Ishikawa (cell line): ENCODE data around the gene H3-3A.

Source experiments
- CEBPB ChIP-seq: IDR thresholded peaks from 2 replicates; pipeline ENCODE4 v1.6.1; 2012
- CREB1 ChIP-seq: IDR thresholded peaks from 2 replicates; pipeline ENCODE4 v1.6.1; 2012; ENCODE audit warnings: low read depth
- EGR1 ChIP-seq: IDR thresholded peaks from 2 replicates; pipeline ENCODE4 v1.6.1; 2012
- EP300 ChIP-seq: IDR thresholded peaks from 2 replicates; pipeline ENCODE4 v1.6.1; 2012; ENCODE audit warnings: borderline replicate concordance
- FOXM1 ChIP-seq: IDR thresholded peaks from 2 replicates; pipeline ENCODE4 v1.6.1; 2012; ENCODE audit warnings: low read depth, borderline replicate concordance
- NFIC ChIP-seq: IDR thresholded peaks from 2 replicates; pipeline ENCODE4 v1.6.1; 2012
- RAD21 ChIP-seq: IDR thresholded peaks from 2 replicates; pipeline ENCODE4 v1.6.1; 2012; ENCODE audit warnings: low read depth
- TAF1 ChIP-seq: IDR thresholded peaks from 2 replicates; pipeline ENCODE4 v1.6.1; 2012; ENCODE audit warnings: low read depth, mild to moderate bottlenecking
- TCF12 ChIP-seq: IDR thresholded peaks from 2 replicates; pipeline ENCODE4 v1.6.1; 2012; ENCODE audit warnings: low read depth
- TEAD4 ChIP-seq: IDR thresholded peaks from 2 replicates; pipeline ENCODE4 v1.6.1; 2012
- YY1 ChIP-seq: IDR thresholded peaks from 2 replicates; pipeline ENCODE4 v1.6.1; 2012; ENCODE audit warnings: low read depth
- ZBTB7A ChIP-seq: IDR thresholded peaks from 2 replicates; pipeline ENCODE4 v1.6.1; 2012; ENCODE audit warnings: low read depth
- TF ChIP-seq, protein P1 (sequence below): IDR thresholded peaks from 2 replicates; pipeline ENCODE4 v1.6.1; 2012; ENCODE audit warnings: low read depth, mild to moderate bottlenecking
- TF ChIP-seq, protein P2 (sequence below): IDR thresholded peaks from 2 replicates; pipeline ENCODE4 v1.6.1; 2012
- TF ChIP-seq, protein P3 (sequence below): IDR thresholded peaks from 2 replicates; pipeline ENCODE4 v1.6.1; 2012

H3-3A gene

DNA sequence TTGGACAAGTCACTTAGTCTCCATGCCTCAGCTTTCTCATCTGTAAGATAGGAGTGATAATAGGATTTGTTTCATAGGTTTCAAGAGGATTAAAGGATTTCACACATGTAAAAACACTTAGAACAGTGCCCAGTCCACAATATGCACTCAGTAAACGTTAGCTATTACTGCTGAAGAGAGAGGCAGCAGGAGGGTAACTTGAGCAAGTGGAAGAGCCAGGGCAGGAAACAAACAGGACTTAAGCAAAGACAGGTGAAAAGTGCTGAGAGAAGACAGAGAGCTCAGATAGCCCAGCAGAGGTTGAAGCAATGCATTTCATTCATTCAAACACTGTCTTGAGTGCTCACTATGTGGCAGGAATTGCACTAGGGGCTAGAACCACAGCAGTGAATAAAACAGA, 21.1 kb upstream of the H3-3A start:
- TF ChIP-seq, protein P1, sequence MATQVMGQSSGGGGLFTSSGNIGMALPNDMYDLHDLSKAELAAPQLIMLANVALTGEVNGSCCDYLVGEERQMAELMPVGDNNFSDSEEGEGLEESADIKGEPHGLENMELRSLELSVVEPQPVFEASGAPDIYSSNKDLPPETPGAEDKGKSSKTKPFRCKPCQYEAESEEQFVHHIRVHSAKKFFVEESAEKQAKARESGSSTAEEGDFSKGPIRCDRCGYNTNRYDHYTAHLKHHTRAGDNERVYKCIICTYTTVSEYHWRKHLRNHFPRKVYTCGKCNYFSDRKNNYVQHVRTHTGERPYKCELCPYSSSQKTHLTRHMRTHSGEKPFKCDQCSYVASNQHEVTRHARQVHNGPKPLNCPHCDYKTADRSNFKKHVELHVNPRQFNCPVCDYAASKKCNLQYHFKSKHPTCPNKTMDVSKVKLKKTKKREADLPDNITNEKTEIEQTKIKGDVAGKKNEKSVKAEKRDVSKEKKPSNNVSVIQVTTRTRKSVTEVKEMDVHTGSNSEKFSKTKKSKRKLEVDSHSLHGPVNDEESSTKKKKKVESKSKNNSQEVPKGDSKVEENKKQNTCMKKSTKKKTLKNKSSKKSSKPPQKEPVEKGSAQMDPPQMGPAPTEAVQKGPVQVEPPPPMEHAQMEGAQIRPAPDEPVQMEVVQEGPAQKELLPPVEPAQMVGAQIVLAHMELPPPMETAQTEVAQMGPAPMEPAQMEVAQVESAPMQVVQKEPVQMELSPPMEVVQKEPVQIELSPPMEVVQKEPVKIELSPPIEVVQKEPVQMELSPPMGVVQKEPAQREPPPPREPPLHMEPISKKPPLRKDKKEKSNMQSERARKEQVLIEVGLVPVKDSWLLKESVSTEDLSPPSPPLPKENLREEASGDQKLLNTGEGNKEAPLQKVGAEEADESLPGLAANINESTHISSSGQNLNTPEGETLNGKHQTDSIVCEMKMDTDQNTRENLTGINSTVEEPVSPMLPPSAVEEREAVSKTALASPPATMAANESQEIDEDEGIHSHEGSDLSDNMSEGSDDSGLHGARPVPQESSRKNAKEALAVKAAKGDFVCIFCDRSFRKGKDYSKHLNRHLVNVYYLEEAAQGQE, result no peak
- TF ChIP-seq EGR1, result no peak
- TF ChIP-seq CEBPB, result no peak
- no peak for TF ChIP-seq EP300
- no peak for TF ChIP-seq TEAD4
- no peak for TF ChIP-seq YY1
- TF ChIP-seq, protein P2, sequence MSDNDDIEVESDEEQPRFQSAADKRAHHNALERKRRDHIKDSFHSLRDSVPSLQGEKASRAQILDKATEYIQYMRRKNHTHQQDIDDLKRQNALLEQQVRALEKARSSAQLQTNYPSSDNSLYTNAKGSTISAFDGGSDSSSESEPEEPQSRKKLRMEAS, result no peak
- TF ChIP-seq FOXM1, result no peak
- no peak for TF ChIP-seq CREB1
- TF ChIP-seq RAD21, result no peak
- no peak for TF ChIP-seq NFIC
- TF ChIP-seq, protein P3, sequence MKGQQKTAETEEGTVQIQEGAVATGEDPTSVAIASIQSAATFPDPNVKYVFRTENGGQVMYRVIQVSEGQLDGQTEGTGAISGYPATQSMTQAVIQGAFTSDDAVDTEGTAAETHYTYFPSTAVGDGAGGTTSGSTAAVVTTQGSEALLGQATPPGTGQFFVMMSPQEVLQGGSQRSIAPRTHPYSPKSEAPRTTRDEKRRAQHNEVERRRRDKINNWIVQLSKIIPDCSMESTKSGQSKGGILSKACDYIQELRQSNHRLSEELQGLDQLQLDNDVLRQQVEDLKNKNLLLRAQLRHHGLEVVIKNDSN, result no peak
- TF ChIP-seq ZBTB7A, result no peak
- TF ChIP-seq TAF1, result no peak
- no peak for TF ChIP-seq TCF12

DNA sequence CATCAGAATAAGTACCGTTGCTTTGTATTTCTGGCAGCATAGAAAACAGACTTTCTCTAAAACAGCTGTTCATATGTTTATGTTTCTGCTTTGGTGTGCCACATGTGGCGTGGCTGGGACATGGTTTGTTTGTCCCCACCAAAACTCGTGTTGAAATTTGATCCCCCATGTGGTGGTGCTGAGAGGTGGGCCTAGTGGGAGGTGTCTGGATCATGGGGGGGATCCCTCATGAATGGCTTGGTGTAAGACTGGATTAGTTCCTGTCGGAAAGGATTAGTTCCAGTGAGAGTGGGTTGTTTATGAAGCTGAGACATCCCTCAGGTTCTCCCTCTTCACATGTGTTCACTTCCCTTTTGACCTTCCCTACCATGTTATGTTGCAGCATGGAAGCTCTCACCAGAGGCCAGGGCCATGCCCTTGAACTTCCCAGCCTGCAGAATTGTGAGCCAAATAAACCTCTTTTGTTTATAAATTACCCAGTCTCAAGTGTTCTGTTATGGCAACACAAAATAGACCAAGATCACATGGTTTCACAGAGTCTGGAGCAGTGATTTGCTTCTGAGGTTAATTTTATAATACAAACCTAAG, 17.9 kb upstream of the H3-3A start:
- TF ChIP-seq RAD21, result no peak
- TF ChIP-seq CEBPB, result no peak
- no peak for TF ChIP-seq FOXM1
- TF ChIP-seq, protein P2, result no peak
- no peak for TF ChIP-seq NFIC
- TF ChIP-seq EGR1, result no peak
- TF ChIP-seq, protein P3, result no peak
- TF ChIP-seq ZBTB7A, result no peak
- TF ChIP-seq, protein P1, result no peak
- TF ChIP-seq TCF12, result no peak
- TF ChIP-seq YY1, result no peak
- no peak for TF ChIP-seq TEAD4
- no peak for TF ChIP-seq TAF1
- TF ChIP-seq EP300, result no peak
- TF ChIP-seq CREB1, result no peak

DNA sequence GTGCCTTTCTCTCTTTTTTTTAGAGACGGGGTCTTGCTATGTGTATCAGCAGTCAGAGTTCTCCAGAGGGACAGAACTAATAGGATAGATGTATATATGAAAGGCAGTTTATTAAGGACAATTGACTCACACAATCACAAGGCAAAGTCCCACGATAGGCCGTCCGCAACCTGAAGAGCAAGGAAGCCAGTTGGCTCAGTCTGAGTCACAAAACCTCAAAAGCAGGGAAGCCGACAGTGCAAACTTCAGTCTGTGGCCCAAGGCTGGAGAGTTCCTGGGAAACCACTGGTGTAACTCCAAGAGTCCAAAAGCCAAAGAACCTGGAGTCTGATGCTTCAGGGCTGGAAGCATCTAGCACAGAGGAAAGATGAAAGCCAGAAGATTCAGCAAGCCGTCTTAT, 16.3 kb upstream of the H3-3A start:
- TF ChIP-seq YY1, result no peak
- no peak for TF ChIP-seq EP300
- no peak for TF ChIP-seq TAF1
- TF ChIP-seq, protein P3, result no peak
- TF ChIP-seq CEBPB, result no peak
- TF ChIP-seq TCF12, result no peak
- TF ChIP-seq, protein P2, result no peak
- no peak for TF ChIP-seq NFIC
- TF ChIP-seq, protein P1, result no peak
- TF ChIP-seq FOXM1, result no peak
- no peak for TF ChIP-seq ZBTB7A
- TF ChIP-seq RAD21, result no peak
- no peak for TF ChIP-seq TEAD4
- TF ChIP-seq EGR1, result no peak
- no peak for TF ChIP-seq CREB1

DNA sequence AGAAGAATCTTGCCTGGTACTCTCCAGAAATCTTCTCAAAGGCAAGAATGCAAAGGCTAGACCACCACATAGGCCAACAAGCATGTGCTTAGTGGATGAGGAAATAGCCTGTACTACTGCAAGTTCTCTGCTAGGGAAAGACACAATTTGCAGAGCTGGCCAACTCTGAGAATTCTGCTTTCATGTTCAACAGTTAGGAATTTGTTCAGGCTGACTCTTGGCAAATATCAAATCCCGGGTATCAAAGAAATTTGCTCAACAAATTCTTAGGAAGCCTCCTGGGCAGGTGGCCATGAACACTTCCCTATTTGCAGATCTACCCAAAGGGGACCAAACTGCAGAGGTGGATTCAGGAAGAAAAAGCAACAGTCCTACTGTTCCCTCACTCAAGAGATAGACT, 15.0 kb upstream of the H3-3A start:
- no peak for TF ChIP-seq CEBPB
- TF ChIP-seq, protein P2, result no peak
- no peak for TF ChIP-seq RAD21
- no peak for TF ChIP-seq YY1
- TF ChIP-seq CREB1, result no peak
- TF ChIP-seq, protein P1, result no peak
- TF ChIP-seq EP300, result no peak
- TF ChIP-seq TAF1, result no peak
- no peak for TF ChIP-seq TCF12
